Measurements from ENCODE around the gene MPV17. TPM values are rescaled to one million over a fixed set of nuclear protein-coding genes. Genes with fewer than 3 reads are reported as not detected.
"Not testable (repeated sequence)": the region's sequence is repeated elsewhere in the genome, so short reads cannot be mapped to it uniquely, and the experiment has no call there.

The MPV17 gene
- total RNA-seq, 1 experiment from 2014 or later: 50.6 TPM

- H3K27me3 ChIP-seq (replicated peaks; ENCODE audit: control insufficient read depth, insufficient read depth, low read length): no peaks in the 10 kb centered on the region
- TF ChIP-seq CTCF (IDR thresholded peaks at IDR 0.05; ENCODE audit: insufficient read depth in 1 of 2, low read depth in 1 of 2, low read length in 1 of 2, severe bottlenecking in 1 of 2, unreplicated experiment in 1 of 2): no peak
- Mint-ChIP-seq H3K4me1 (ENCODE audit: low read depth, unreplicated experiment) (no peaks in the 10 kb centered on the region), H3K27ac (ENCODE audit: unreplicated experiment) (no peak overlapping the region), H3K36me3 (ENCODE audit: insufficient read depth, unreplicated experiment) (peaks cover 3% of the 10 kb centered on the region), H3K27me3 (ENCODE audit: insufficient read depth, unreplicated experiment) (peaks cover 3% of the 10 kb centered on the region), H3K4me3 (ENCODE audit: unreplicated experiment) (no peak overlapping the region), H3K9me3 (ENCODE audit: unreplicated experiment) (no peaks in the 10 kb centered on the region)
- ChIA-PET CTCF (no interaction called here), POLR2A (no interaction called here)
- BruUV-seq (replicated peaks): no TSS peak
- no peaks in the 10 kb centered on the region for H3K36me3 ChIP-seq (ENCODE audit: control insufficient read depth, insufficient read depth, low read length)
- H3K9me3 ChIP-seq: no peaks in the 10 kb centered on the region
- H3K4me1 ChIP-seq: peaks cover 6% of the 10 kb centered on the region; the same call in 1 of the 2 replicates
- intact Hi-C loops (cut with micrococcal nuclease; ENCODE audit: unreplicated experiment): no loop called here
- DNase-seq: no peak
- H3K4me3 ChIP-seq (ENCODE audit: low read depth, low read length): no peak overlapping the region
Observed at GRCh38 chr2:27304488-27305240, 18.2 kb downstream of the MPV17 start.

- no peaks in the 10 kb centered on the region for H3K9me3 Mint-ChIP-seq (ENCODE audit: unreplicated experiment)
- peaks cover 6% of the 10 kb centered on the region; the same call in 1 of the 2 replicates for H3K4me1 ChIP-seq
- H3K27me3 ChIP-seq (replicated peaks; ENCODE audit: control insufficient read depth, insufficient read depth, low read length): no peaks in the 10 kb centered on the region
- H3K27ac Mint-ChIP-seq (ENCODE audit: unreplicated experiment): peak overlapping the region; percentile 55
- H3K4me3 Mint-ChIP-seq (ENCODE audit: unreplicated experiment): peak overlapping the region; percentile 40
- no peaks in the 10 kb centered on the region for H3K36me3 ChIP-seq (ENCODE audit: control insufficient read depth, insufficient read depth, low read length)
- peak; percentile 90 to 92 for TF ChIP-seq CTCF (IDR thresholded peaks at IDR 0.05; ENCODE audit: insufficient read depth in 1 of 2, low read depth in 1 of 2, low read length in 1 of 2, severe bottlenecking in 1 of 2, unreplicated experiment in 1 of 2)
- DNase-seq: peak; percentile 67 to 70
- H3K9me3 ChIP-seq: no peaks in the 10 kb centered on the region
- ChIA-PET POLR2A (interaction anchor here (0.9 kb wide), 1 partner anchor 10 kb away, joined by 4 read pairs; no protein-coding TSS in a partner anchor), CTCF (interaction anchor here (0.6 to 2.3 kb wide), 20 partner anchors 9 to 1425 kb away, joined by 3 to 41 read pairs (median 5); partner anchors contain the start of genes ASXL2, SLC30A3 and TRIM54)
- H3K4me3 ChIP-seq (ENCODE audit: low read depth, low read length): no peak overlapping the region
- peaks cover 12% of the 10 kb centered on the region for H3K4me1 Mint-ChIP-seq (ENCODE audit: low read depth, unreplicated experiment)
- BruUV-seq (replicated peaks): no TSS peak
- no peaks in the 10 kb centered on the region for H3K36me3 Mint-ChIP-seq (ENCODE audit: insufficient read depth, unreplicated experiment)
- H3K27me3 Mint-ChIP-seq (ENCODE audit: insufficient read depth, unreplicated experiment): peaks cover 3% of the 10 kb centered on the region
- intact Hi-C loops (cut with micrococcal nuclease; ENCODE audit: unreplicated experiment): loop anchor here (1.0 kb wide), 4 partner anchors 23 to 205 kb away; no protein-coding TSS in a partner anchor
Observed at GRCh38 chr2:27303093-27304025, 19.5 kb downstream of the MPV17 start.

- POLR2A ChIA-PET; H3K36me3 Mint-ChIP-seq (ENCODE audit: insufficient read depth, unreplicated experiment); H3K9me3 ChIP-seq; DNase-seq; H3K27ac Mint-ChIP-seq (ENCODE audit: unreplicated experiment); intact Hi-C loops (cut with micrococcal nuclease; ENCODE audit: unreplicated experiment); H3K4me3 ChIP-seq (ENCODE audit: low read depth, low read length); H3K36me3 ChIP-seq (ENCODE audit: control insufficient read depth, insufficient read depth, low read length); H3K4me3 Mint-ChIP-seq (ENCODE audit: unreplicated experiment); H3K9me3 Mint-ChIP-seq (ENCODE audit: unreplicated experiment); H3K27me3 Mint-ChIP-seq (ENCODE audit: insufficient read depth, unreplicated experiment); BruUV-seq (replicated peaks); H3K27me3 ChIP-seq (replicated peaks; ENCODE audit: control insufficient read depth, insufficient read depth, low read length); CTCF ChIA-PET: not testable (repeated sequence)
- peaks cover 24% of the 10 kb centered on the region for H3K4me1 ChIP-seq
- H3K4me1 Mint-ChIP-seq (ENCODE audit: low read depth, unreplicated experiment): peaks cover 26% of the 10 kb centered on the region
Observed at GRCh38 chr2:27300606-27301005, 22.3 kb downstream of the MPV17 start.
